Measurements from ENCODE around the gene LMF2. TPM values are rescaled to one million over a fixed set of nuclear protein-coding genes. Genes with fewer than 3 reads are reported as not detected.
A peak's percentile ranks its signal among the peaks of the same experiment; 100 is the strongest.
"Not testable (repeated sequence)": the region's sequence is repeated elsewhere in the genome, so short reads cannot be mapped to it uniquely, and the experiment has no call there.

LMF2 gene
- total and polyA plus RNA-seq, 4 donors: 20.0 to 123 (median 53.9) TPM

GRCh38 chr22:50540381-50540780 is 32.9 kb upstream of the LMF2 start:
- intact Hi-C loops (cut with DNase I): no loop called here
- H3K4me3 ChIP-seq (ENCODE audit: low read length in 2 of 2): no peak overlapping the region
- H3K9me3 ChIP-seq (ENCODE audit: control insufficient read depth, low read length): no peaks in the 10 kb centered on the region
- no peaks in the 10 kb centered on the region for H3K27me3 ChIP-seq (ENCODE audit: control insufficient read depth in 1 of 2, insufficient read depth in 2 of 2, low read length in 1 of 2)
- H3K4me1 ChIP-seq (ENCODE audit: control insufficient read depth in 1 of 2, insufficient read depth in 2 of 2, low read length in 2 of 2): no peaks in the 10 kb centered on the region
- peak in 1 of 2 donors; percentile 41 for DNase-seq
- ATAC-seq (ENCODE audit: low FRiP score): no peak
- no peak overlapping the region for H3K27ac ChIP-seq (ENCODE audit: low read depth in 1 of 2, low read length in 2 of 2)
- no peaks in the 10 kb centered on the region for H3K36me3 ChIP-seq (ENCODE audit: control insufficient read depth in 1 of 2, insufficient read depth in 2 of 2, low read length in 1 of 2)
- 82% methylated on average over 10 of the region's 10 CpGs for WGBS, 2 donors

GRCh38 chr22:50537765-50538164 is 30.3 kb upstream of the LMF2 start:
- 81 to 84% methylated on average over 13 of the region's 13 CpGs for WGBS, 2 donors
- intact Hi-C loops (cut with DNase I): no loop called here
- Histone ChIP-seq H3K4me1 (ENCODE audit: control insufficient read depth in 1 of 2, insufficient read depth in 2 of 2, low read length in 2 of 2) (no peaks in the 10 kb centered on the region), H3K9me3 (ENCODE audit: control insufficient read depth, low read length) (no peaks in the 10 kb centered on the region), H3K27ac (ENCODE audit: low read depth in 1 of 2, low read length in 2 of 2) (no peak overlapping the region), H3K36me3 (ENCODE audit: control insufficient read depth in 1 of 2, insufficient read depth in 2 of 2, low read length in 1 of 2) (no peaks in the 10 kb centered on the region), H3K27me3 (ENCODE audit: control insufficient read depth in 1 of 2, insufficient read depth in 2 of 2, low read length in 1 of 2) (no peaks in the 10 kb centered on the region), H3K4me3 (ENCODE audit: low read length in 2 of 2) (no peak overlapping the region)
- no peak for ATAC-seq (ENCODE audit: low FRiP score)
- peak; percentile 41 to 69 for DNase-seq

GRCh38 chr22:50536226-50536625 is 28.7 kb upstream of the LMF2 start:
- ATAC-seq (ENCODE audit: low FRiP score) (no peak), DNase-seq (no peak)
- intact Hi-C loops (cut with DNase I): no loop called here
- no peak overlapping the region for H3K4me3 ChIP-seq (ENCODE audit: low read length in 2 of 2)
- H3K4me1 ChIP-seq (ENCODE audit: control insufficient read depth in 1 of 2, insufficient read depth in 2 of 2, low read length in 2 of 2): no peaks in the 10 kb centered on the region
- no peaks in the 10 kb centered on the region for H3K27me3 ChIP-seq (ENCODE audit: control insufficient read depth in 1 of 2, insufficient read depth in 2 of 2, low read length in 1 of 2)
- no peak overlapping the region for H3K27ac ChIP-seq (ENCODE audit: low read depth in 1 of 2, low read length in 2 of 2)
- H3K9me3 ChIP-seq (ENCODE audit: control insufficient read depth, low read length): no peaks in the 10 kb centered on the region
- 81 to 84% methylated on average over 3 of the region's 3 CpGs for WGBS, 2 donors
- no peaks in the 10 kb centered on the region for H3K36me3 ChIP-seq (ENCODE audit: control insufficient read depth in 1 of 2, insufficient read depth in 2 of 2, low read length in 1 of 2)

GRCh38 chr22:50535113-50535512 is 27.6 kb upstream of the LMF2 start:
- Histone ChIP-seq H3K9me3 (ENCODE audit: control insufficient read depth, low read length) (no peaks in the 10 kb centered on the region), H3K36me3 (ENCODE audit: control insufficient read depth in 1 of 2, insufficient read depth in 2 of 2, low read length in 1 of 2) (no peaks in the 10 kb centered on the region), H3K27me3 (ENCODE audit: control insufficient read depth in 1 of 2, insufficient read depth in 2 of 2, low read length in 1 of 2) (no peaks in the 10 kb centered on the region), H3K4me1 (ENCODE audit: control insufficient read depth in 1 of 2, insufficient read depth in 2 of 2, low read length in 2 of 2) (no peaks in the 10 kb centered on the region), H3K4me3 (ENCODE audit: low read length in 2 of 2) (no peak overlapping the region), H3K27ac (ENCODE audit: low read depth in 1 of 2, low read length in 2 of 2) (no peak overlapping the region)
- DNase-seq: peak in 1 of 2 donors; percentile 27
- 89 to 91% methylated on average over 7 of the region's 8 CpGs for WGBS, 2 donors
- ATAC-seq (ENCODE audit: low FRiP score): no peak
- intact Hi-C loops (cut with DNase I): no loop called here

- DNase-seq: peak; percentile 62 to 82
- 56 to 62% methylated on average over 21 of the region's 21 CpGs for WGBS, 2 donors
- H3K36me3 ChIP-seq (ENCODE audit: control insufficient read depth in 1 of 2, insufficient read depth in 2 of 2, low read length in 1 of 2); H3K4me1 ChIP-seq (ENCODE audit: control insufficient read depth in 1 of 2, insufficient read depth in 2 of 2, low read length in 2 of 2); H3K9me3 ChIP-seq (ENCODE audit: control insufficient read depth, low read length); H3K4me3 ChIP-seq (ENCODE audit: low read length in 2 of 2); intact Hi-C loops (cut with DNase I); ATAC-seq (ENCODE audit: low FRiP score); H3K27ac ChIP-seq (ENCODE audit: low read depth in 1 of 2, low read length in 2 of 2); H3K27me3 ChIP-seq (ENCODE audit: control insufficient read depth in 1 of 2, insufficient read depth in 2 of 2, low read length in 1 of 2): not testable (repeated sequence)
Measured at GRCh38 chr22:50533856-50534711, 26.6 kb upstream of the LMF2 start.

- H3K27ac ChIP-seq (ENCODE audit: low read depth in 1 of 2, low read length in 2 of 2): no peak overlapping the region
- no peaks in the 10 kb centered on the region for H3K9me3 ChIP-seq (ENCODE audit: control insufficient read depth, low read length)
- DNase-seq: peak in 1 of 2 donors; percentile 51
- no peak for ATAC-seq (ENCODE audit: low FRiP score)
- H3K4me3 ChIP-seq (ENCODE audit: low read length in 2 of 2): no peak overlapping the region
- H3K27me3 ChIP-seq (ENCODE audit: control insufficient read depth in 1 of 2, insufficient read depth in 2 of 2, low read length in 1 of 2): no peaks in the 10 kb centered on the region
- H3K36me3 ChIP-seq (ENCODE audit: control insufficient read depth in 1 of 2, insufficient read depth in 2 of 2, low read length in 1 of 2): no peaks in the 10 kb centered on the region
- WGBS, 2 donors: 75 to 79% methylated on average over 19 of the region's 19 CpGs
- intact Hi-C loops (cut with DNase I): no loop called here
- no peaks in the 10 kb centered on the region for H3K4me1 ChIP-seq (ENCODE audit: control insufficient read depth in 1 of 2, insufficient read depth in 2 of 2, low read length in 2 of 2)
Measured at GRCh38 chr22:50532824-50533796, 25.6 kb upstream of the LMF2 start.

GRCh38 chr22:50531962-50532674 is 24.6 kb upstream of the LMF2 start:
- ATAC-seq (ENCODE audit: low FRiP score): peak; percentile 72
- intact Hi-C loops (cut with DNase I): no loop called here
- 2 to 3% methylated on average over 44 to 56 of the region's 56 CpGs for WGBS, 2 donors
- H3K4me3 ChIP-seq (ENCODE audit: low read length in 2 of 2): peak overlapping the region in 1 of 2 donors; percentile 18
- H3K9me3 ChIP-seq (ENCODE audit: control insufficient read depth, low read length): no peaks in the 10 kb centered on the region
- DNase-seq: peak; percentile 90 to 92
- no peaks in the 10 kb centered on the region for H3K27me3 ChIP-seq (ENCODE audit: control insufficient read depth in 1 of 2, insufficient read depth in 2 of 2, low read length in 1 of 2)
- H3K27ac ChIP-seq (ENCODE audit: low read depth in 1 of 2, low read length in 2 of 2): no peak overlapping the region
- H3K36me3 ChIP-seq (ENCODE audit: control insufficient read depth in 1 of 2, insufficient read depth in 2 of 2, low read length in 1 of 2): no peaks in the 10 kb centered on the region
- H3K4me1 ChIP-seq (ENCODE audit: control insufficient read depth in 1 of 2, insufficient read depth in 2 of 2, low read length in 2 of 2): no peaks in the 10 kb centered on the region

- ATAC-seq (ENCODE audit: low FRiP score) (peak; percentile 44), DNase-seq (peak; percentile 83 to 86)
- WGBS, 2 donors: 1 to 2% methylated on average over 40 to 44 of the region's 44 CpGs
- H3K27ac ChIP-seq (ENCODE audit: low read depth in 1 of 2, low read length in 2 of 2): no peak overlapping the region
- H3K4me1 ChIP-seq (ENCODE audit: control insufficient read depth in 1 of 2, insufficient read depth in 2 of 2, low read length in 2 of 2): no peaks in the 10 kb centered on the region
- no peaks in the 10 kb centered on the region for H3K36me3 ChIP-seq (ENCODE audit: control insufficient read depth in 1 of 2, insufficient read depth in 2 of 2, low read length in 1 of 2)
- no peaks in the 10 kb centered on the region for H3K9me3 ChIP-seq (ENCODE audit: control insufficient read depth, low read length)
- no peaks in the 10 kb centered on the region for H3K27me3 ChIP-seq (ENCODE audit: control insufficient read depth in 1 of 2, insufficient read depth in 2 of 2, low read length in 1 of 2)
- peak overlapping the region in 1 of 2 donors; percentile 18 for H3K4me3 ChIP-seq (ENCODE audit: low read length in 2 of 2)
- intact Hi-C loops (cut with DNase I): no loop called here
Measured at GRCh38 chr22:50531546-50531961, 24.1 kb upstream of the LMF2 start.

Data from aorta (tissue), 5 donors.